ENCODE measurements around the gene FANCC. TPM values are rescaled to one million over a fixed set of nuclear protein-coding genes. Genes with fewer than 3 reads are reported as not detected.

The FANCC gene
- total and polyA plus RNA-seq, 4 donors = 8.3 to 32.4 (median 11.5) TPM

DNA sequence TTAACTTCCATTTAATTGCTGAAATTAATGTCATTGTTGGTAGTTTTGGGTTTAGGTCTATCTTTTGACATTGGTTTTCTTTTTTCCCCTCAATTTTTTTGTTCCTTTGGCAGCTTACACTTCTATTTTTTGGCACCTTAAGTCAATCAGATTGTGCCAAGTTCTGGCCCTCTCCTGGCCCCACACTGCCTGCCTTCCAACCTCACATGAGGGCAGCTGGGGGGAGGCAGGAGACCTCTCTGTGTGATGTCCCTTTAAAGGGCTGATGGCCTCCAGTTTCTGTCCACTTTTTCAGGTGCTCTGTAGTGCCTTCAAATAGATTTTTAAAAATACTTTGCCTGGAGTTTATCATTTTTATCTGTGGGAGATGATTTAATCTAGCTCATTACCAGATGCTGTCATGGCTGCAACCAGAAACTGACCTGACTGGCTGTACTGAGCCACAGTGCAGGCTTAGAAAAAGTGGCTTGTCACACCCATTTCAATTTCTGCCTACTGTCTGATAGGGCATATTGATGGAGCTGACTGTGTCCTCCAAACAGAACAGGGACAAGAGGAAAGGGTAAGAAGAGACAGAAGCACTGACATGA, 196.6 kb downstream of the FANCC start:
- no peaks in the 10 kb centered on the region for H3K9me3 ChIP-seq (ENCODE audit: control insufficient read depth in 4 of 4, low read length in 3 of 4)
- TF ChIP-seq, protein P1, sequence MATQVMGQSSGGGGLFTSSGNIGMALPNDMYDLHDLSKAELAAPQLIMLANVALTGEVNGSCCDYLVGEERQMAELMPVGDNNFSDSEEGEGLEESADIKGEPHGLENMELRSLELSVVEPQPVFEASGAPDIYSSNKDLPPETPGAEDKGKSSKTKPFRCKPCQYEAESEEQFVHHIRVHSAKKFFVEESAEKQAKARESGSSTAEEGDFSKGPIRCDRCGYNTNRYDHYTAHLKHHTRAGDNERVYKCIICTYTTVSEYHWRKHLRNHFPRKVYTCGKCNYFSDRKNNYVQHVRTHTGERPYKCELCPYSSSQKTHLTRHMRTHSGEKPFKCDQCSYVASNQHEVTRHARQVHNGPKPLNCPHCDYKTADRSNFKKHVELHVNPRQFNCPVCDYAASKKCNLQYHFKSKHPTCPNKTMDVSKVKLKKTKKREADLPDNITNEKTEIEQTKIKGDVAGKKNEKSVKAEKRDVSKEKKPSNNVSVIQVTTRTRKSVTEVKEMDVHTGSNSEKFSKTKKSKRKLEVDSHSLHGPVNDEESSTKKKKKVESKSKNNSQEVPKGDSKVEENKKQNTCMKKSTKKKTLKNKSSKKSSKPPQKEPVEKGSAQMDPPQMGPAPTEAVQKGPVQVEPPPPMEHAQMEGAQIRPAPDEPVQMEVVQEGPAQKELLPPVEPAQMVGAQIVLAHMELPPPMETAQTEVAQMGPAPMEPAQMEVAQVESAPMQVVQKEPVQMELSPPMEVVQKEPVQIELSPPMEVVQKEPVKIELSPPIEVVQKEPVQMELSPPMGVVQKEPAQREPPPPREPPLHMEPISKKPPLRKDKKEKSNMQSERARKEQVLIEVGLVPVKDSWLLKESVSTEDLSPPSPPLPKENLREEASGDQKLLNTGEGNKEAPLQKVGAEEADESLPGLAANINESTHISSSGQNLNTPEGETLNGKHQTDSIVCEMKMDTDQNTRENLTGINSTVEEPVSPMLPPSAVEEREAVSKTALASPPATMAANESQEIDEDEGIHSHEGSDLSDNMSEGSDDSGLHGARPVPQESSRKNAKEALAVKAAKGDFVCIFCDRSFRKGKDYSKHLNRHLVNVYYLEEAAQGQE (IDR thresholded peaks at IDR 0.05) = no peak
- TF ChIP-seq, protein P2, sequence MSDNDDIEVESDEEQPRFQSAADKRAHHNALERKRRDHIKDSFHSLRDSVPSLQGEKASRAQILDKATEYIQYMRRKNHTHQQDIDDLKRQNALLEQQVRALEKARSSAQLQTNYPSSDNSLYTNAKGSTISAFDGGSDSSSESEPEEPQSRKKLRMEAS (IDR thresholded peaks at IDR 0.05) = no peak
- TF ChIP-seq, protein P3, sequence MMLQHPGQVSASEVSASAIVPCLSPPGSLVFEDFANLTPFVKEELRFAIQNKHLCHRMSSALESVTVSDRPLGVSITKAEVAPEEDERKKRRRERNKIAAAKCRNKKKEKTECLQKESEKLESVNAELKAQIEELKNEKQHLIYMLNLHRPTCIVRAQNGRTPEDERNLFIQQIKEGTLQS (IDR thresholded peaks at IDR 0.05) = no peak
- no peak for TF ChIP-seq NR2F2 (IDR thresholded peaks at IDR 0.05)
- H3K36me3 ChIP-seq (ENCODE audit: control insufficient read depth in 4 of 4, insufficient read depth in 3 of 4, low read depth in 1 of 4, low read length in 3 of 4) = peaks cover 4 to 42% (median 27%) of the 10 kb centered on the region in 4 donors
- H3K27ac ChIP-seq (ENCODE audit: low read depth in 1 of 2, low read length in 2 of 2) = no peak overlapping the region
- no peaks in the 10 kb centered on the region for H3K4me1 ChIP-seq (ENCODE audit: control insufficient read depth in 4 of 4, insufficient read depth in 4 of 4, low read length in 3 of 4)
- no peaks in the 10 kb centered on the region for H3K27me3 ChIP-seq (ENCODE audit: control insufficient read depth in 4 of 4, insufficient read depth in 4 of 4, low read length in 3 of 4)
- H3K4me3 ChIP-seq (ENCODE audit: low read depth in 1 of 3, low read length in 3 of 3) = no peak overlapping the region
- H3K9ac ChIP-seq (ENCODE audit: low read depth in 1 of 2, low read length in 2 of 2) = no peak overlapping the region
- no peak for DNase-seq (ENCODE audit: low spot score)

DNA sequence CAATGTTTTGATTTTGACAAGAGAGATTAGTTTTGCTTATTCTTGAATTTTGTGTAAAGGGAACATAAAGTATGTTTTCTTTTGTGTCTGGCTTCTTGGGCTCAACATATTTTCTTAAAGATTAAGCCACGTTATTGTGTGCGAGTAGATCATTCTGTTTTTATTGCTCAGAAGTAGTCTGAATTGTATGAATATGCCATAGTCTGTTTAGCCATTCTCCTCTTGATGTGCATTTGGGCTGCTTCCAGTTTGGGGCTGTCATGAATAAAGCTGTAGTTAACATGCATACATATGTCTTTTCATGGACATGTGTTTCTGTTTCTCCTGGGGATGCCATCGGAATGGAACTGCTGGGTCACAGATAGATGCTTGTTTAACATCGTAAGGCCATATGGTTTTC, 198.9 kb downstream of the FANCC start:
- H3K4me1 ChIP-seq (ENCODE audit: control insufficient read depth in 4 of 4, insufficient read depth in 4 of 4, low read length in 3 of 4) = no peaks in the 10 kb centered on the region
- H3K9ac ChIP-seq (ENCODE audit: low read depth in 1 of 2, low read length in 2 of 2) = no peak overlapping the region
- H3K36me3 ChIP-seq (ENCODE audit: control insufficient read depth in 4 of 4, insufficient read depth in 3 of 4, low read depth in 1 of 4, low read length in 3 of 4) = peaks cover 2 to 28% (median 22%) of the 10 kb centered on the region in 4 donors
- H3K27me3 ChIP-seq (ENCODE audit: control insufficient read depth in 4 of 4, insufficient read depth in 4 of 4, low read length in 3 of 4) = no peaks in the 10 kb centered on the region
- H3K9me3 ChIP-seq (ENCODE audit: control insufficient read depth in 4 of 4, low read length in 3 of 4) = no peaks in the 10 kb centered on the region
- no peak for TF ChIP-seq EGR1 (IDR thresholded peaks at IDR 0.05; ENCODE audit: low read depth in 2 of 2)
- TF ChIP-seq, protein P3 (IDR thresholded peaks at IDR 0.05) = no peak
- no peak for TF ChIP-seq SP1 (IDR thresholded peaks at IDR 0.05)
- no peak for TF ChIP-seq FOXA1 (IDR thresholded peaks at IDR 0.05)
- TF ChIP-seq, protein P1 (IDR thresholded peaks at IDR 0.05) = no peak
- TF ChIP-seq HNF4A (conservative IDR thresholded peaks at IDR 0.05) = no peak
- no peak for TF ChIP-seq TAF1 (conservative IDR thresholded peaks at IDR 0.05)
- TF ChIP-seq RXRA (IDR thresholded peaks at IDR 0.05) = no peak
- TF ChIP-seq NR2F2 (IDR thresholded peaks at IDR 0.05) = no peak
- TF ChIP-seq HNF4G (IDR thresholded peaks at IDR 0.05) = no peak
- no peak overlapping the region for H3K27ac ChIP-seq (ENCODE audit: low read depth in 1 of 2, low read length in 2 of 2)
- 93% methylated on average over 4 of the region's 4 CpGs for WGBS
- H3K4me3 ChIP-seq (ENCODE audit: low read depth in 1 of 3, low read length in 3 of 3) = no peak overlapping the region
- no peak for DNase-seq (ENCODE audit: low spot score)

Data from liver (tissue), 9 donors.